ENCODE results near the gene HSP90B1.
A peak's percentile ranks its signal among the peaks of the same experiment; 100 is the strongest.

Gene HSP90B1

GRCh38 chr12:103936679-103937078, 6.5 kb downstream of the HSP90B1 start:
- no peak for DNase-seq (ENCODE audit: low read depth, low spot score)
- H3K4me3 ChIP-seq (ENCODE audit: low read depth, low read length), result no peak overlapping the region
- in situ Hi-C loops (cut with HindIII; ENCODE audit: low sequenced_read_pairs), result no loop called here
- TF ChIP-seq CTCF (IDR thresholded peaks at IDR 0.05; ENCODE audit: low read depth, low read length), result no peak

- TF ChIP-seq CTCF (IDR thresholded peaks at IDR 0.05; ENCODE audit: low read depth, low read length), result no peak
- DNase-seq (ENCODE audit: low read depth, low spot score), result no peak
- in situ Hi-C loops (cut with HindIII; ENCODE audit: low sequenced_read_pairs), result no loop called here
- no peak overlapping the region for H3K4me3 ChIP-seq (ENCODE audit: low read depth, low read length)
Measured at GRCh38 chr12:103944964-103945363, 14.8 kb downstream of the HSP90B1 start.

- no peak for TF ChIP-seq CTCF (IDR thresholded peaks at IDR 0.05; ENCODE audit: low read depth, low read length)
- DNase-seq (ENCODE audit: low read depth, low spot score), result no peak
- in situ Hi-C loops (cut with HindIII; ENCODE audit: low sequenced_read_pairs), result no loop called here
- H3K4me3 ChIP-seq (ENCODE audit: low read depth, low read length), result no peak overlapping the region
Measured at GRCh38 chr12:103947871-103948555, 17.8 kb downstream of the HSP90B1 start.

GRCh38 chr12:103948746-103949406, 18.7 kb downstream of the HSP90B1 start:
- TF ChIP-seq CTCF (IDR thresholded peaks at IDR 0.05; ENCODE audit: low read depth, low read length), result no peak
- no peak overlapping the region for H3K4me3 ChIP-seq (ENCODE audit: low read depth, low read length)
- in situ Hi-C loops (cut with HindIII; ENCODE audit: low sequenced_read_pairs), result no loop called here
- no peak for DNase-seq (ENCODE audit: low read depth, low spot score)

- DNase-seq (ENCODE audit: low read depth, low spot score), result no peak
- in situ Hi-C loops (cut with HindIII; ENCODE audit: low sequenced_read_pairs), result no loop called here
- no peak for TF ChIP-seq CTCF (IDR thresholded peaks at IDR 0.05; ENCODE audit: low read depth, low read length)
- H3K4me3 ChIP-seq (ENCODE audit: low read depth, low read length), result no peak overlapping the region
Measured at GRCh38 chr12:103952497-103952896, 22.3 kb downstream of the HSP90B1 start.

GRCh38 chr12:103955811-103956508, 25.8 kb downstream of the HSP90B1 start:
- no peak for TF ChIP-seq CTCF (IDR thresholded peaks at IDR 0.05; ENCODE audit: low read depth, low read length)
- H3K4me3 ChIP-seq (ENCODE audit: low read depth, low read length), result peak overlapping the region; percentile 83
- DNase-seq (ENCODE audit: low read depth, low spot score), result peak; percentile 35
- in situ Hi-C loops (cut with HindIII; ENCODE audit: low sequenced_read_pairs), result no loop called here
